ENCODE results near the gene MTHFD1.

The MTHFD1 gene

GRCh38 chr14:64488590-64489099 lies 100.5 kb downstream of the MTHFD1 start:
- FAIRE-seq (no peak), DNase-seq (ENCODE audit: insufficient read length, low spot score) (no peak)

GRCh38 chr14:64491637-64492036 lies 103.5 kb downstream of the MTHFD1 start:
- FAIRE-seq (peak; percentile 92), DNase-seq (ENCODE audit: insufficient read length, low spot score) (no peak)

GRCh38 chr14:64493455-64493854 lies 105.3 kb downstream of the MTHFD1 start:
- FAIRE-seq, result peak; percentile 97
- DNase-seq (ENCODE audit: insufficient read length, low spot score), result no peak

GRCh38 chr14:64495252-64495651 lies 107.1 kb downstream of the MTHFD1 start:
- FAIRE-seq (peak; percentile 77), DNase-seq (ENCODE audit: insufficient read length, low spot score) (no peak)

GRCh38 chr14:64496764-64497163 lies 108.6 kb downstream of the MTHFD1 start:
- FAIRE-seq, result peak; percentile 64

GRCh38 chr14:64500088-64500487 lies 111.9 kb downstream of the MTHFD1 start:
- DNase-seq (ENCODE audit: insufficient read length, low spot score), result no peak
- FAIRE-seq, result no peak

More at GRCh38 chr14:64496764-64497163, 108.6 kb downstream of the MTHFD1 start:
- DNase-seq (ENCODE audit: insufficient read length, low spot score), result no peak

GRCh38 chr14:64501411-64502171 lies 113.4 kb downstream of the MTHFD1 start:
- FAIRE-seq (peak; percentile 99), DNase-seq (ENCODE audit: insufficient read length, low spot score) (peak; percentile 94)

- no peak for DNase-seq (ENCODE audit: insufficient read length, low spot score)
- FAIRE-seq, result no peak
Observed at GRCh38 chr14:64502456-64502855, 114.3 kb downstream of the MTHFD1 start.

- FAIRE-seq (no peak), DNase-seq (ENCODE audit: insufficient read length, low spot score) (no peak)
Observed at GRCh38 chr14:64502887-64503433, 114.8 kb downstream of the MTHFD1 start.

GRCh38 chr14:64503434-64504309 lies 115.5 kb downstream of the MTHFD1 start, which contains the start of gene ZBTB25:
Gene ZBTB25 (minus strand): TSS chr14:64503838. CDS start chr14:64490533, 13,305 bp downstream.
- DNase-seq (ENCODE audit: insufficient read length, low spot score) (peak; percentile 98), FAIRE-seq (peak; percentile 100)

- FAIRE-seq, result no peak
Observed at GRCh38 chr14:64504310-64504896, 116.2 kb downstream of the MTHFD1 start, which contains the start of gene ZBTB1. Gene ZBTB1 (plus strand): TSS chr14:64504770. CDS start chr14:64521505, 16,735 bp downstream.

GRCh38 chr14:64504897-64505794 lies 117.0 kb downstream of the MTHFD1 start:
- FAIRE-seq (no peak), DNase-seq (ENCODE audit: insufficient read length, low spot score) (peak; percentile 99)

More at GRCh38 chr14:64504310-64504896, 116.2 kb downstream of the MTHFD1 start, which contains the start of gene ZBTB1:
- peak; percentile 87 for DNase-seq (ENCODE audit: insufficient read length, low spot score)

- DNase-seq (ENCODE audit: insufficient read length, low spot score) (no peak), FAIRE-seq (no peak)
Observed at GRCh38 chr14:64506721-64507120, 118.6 kb downstream of the MTHFD1 start.

GRCh38 chr14:64507376-64508156 lies 119.4 kb downstream of the MTHFD1 start:
- peak; percentile 93 for FAIRE-seq
- DNase-seq (ENCODE audit: insufficient read length, low spot score), result peak; percentile 57

- FAIRE-seq (peak; percentile 80), DNase-seq (ENCODE audit: insufficient read length, low spot score) (no peak)
Observed at GRCh38 chr14:64508215-64508776, 120.1 kb downstream of the MTHFD1 start.

- FAIRE-seq (no peak), DNase-seq (ENCODE audit: insufficient read length, low spot score) (no peak)
Observed at GRCh38 chr14:64509036-64509435, 120.9 kb downstream of the MTHFD1 start.

All from HTR-8/SVneo (cell line).